Mesendoderm (in vitro differentiated cells): ENCODE results near the gene LIPE.
A peak's percentile ranks its signal among the peaks of the same experiment; 100 is the strongest.

Experiments
- DNase-seq: peaks from one replicate; pipeline ENCODE4 v3.0.0; 2013
- H2AK5ac ChIP-seq: 2 replicates; pipeline ENCODE4 v1.6.1; 2013; ENCODE audit warnings: low read length, inconsistent platforms
- H2BK120ac ChIP-seq: 2 replicates; pipeline ENCODE4 v1.6.1; 2013; ENCODE audit warnings: low read depth, mild to moderate bottlenecking, low read length, moderate library complexity, mixed read lengths
- H2BK15ac ChIP-seq: replicated peaks from 2 replicates; pipeline ENCODE4 v1.6.1; 2013; ENCODE audit warnings: low read depth, mild to moderate bottlenecking, moderate library complexity
- H2BK5ac ChIP-seq: 2 replicates; pipeline ENCODE4 v1.6.1; 2013; ENCODE audit warnings: low read length, inconsistent platforms
- H3K18ac ChIP-seq: 2 replicates; pipeline ENCODE4 v1.6.1; 2013; ENCODE audit warnings: mild to moderate bottlenecking, low read length, mixed read lengths
- H3K23ac ChIP-seq: one replicate; pipeline ENCODE4 v1.6.1; 2013; ENCODE audit warnings: low read length
- H3K27ac ChIP-seq: 2 replicates; pipeline ENCODE4 v1.5.1; 2013; ENCODE audit warnings: low read depth, mild to moderate bottlenecking, inconsistent platforms, low read length, moderate library complexity
- H3K27me3 ChIP-seq: 2 replicates; pipeline ENCODE4 v1.6.1; 2013; ENCODE audit warnings: low read length, control low read depth, mild to moderate bottlenecking, inconsistent platforms; ENCODE audit not compliant: insufficient read depth, poor library complexity
- H3K36me3 ChIP-seq: 2 replicates; pipeline ENCODE4 v1.6.1; 2013; ENCODE audit warnings: low read length, inconsistent platforms; ENCODE audit not compliant: control insufficient read depth, insufficient read depth
- H3K4ac ChIP-seq: one replicate; pipeline ENCODE4 v1.6.1; 2013; ENCODE audit warnings: low read depth, mild to moderate bottlenecking, low read length, moderate library complexity
- H3K4me1 ChIP-seq: 2 replicates; pipeline ENCODE4 v1.6.1; 2013; ENCODE audit warnings: low read depth, low read length, inconsistent platforms; ENCODE audit not compliant: control insufficient read depth
- H3K4me2 ChIP-seq: 2 replicates; pipeline ENCODE4 v1.6.1; 2013; ENCODE audit warnings: low read length
- H3K4me3 ChIP-seq: 2 replicates; pipeline ENCODE4 v1.5.1; 2013; ENCODE audit warnings: mild to moderate bottlenecking, low read length
- H3K56ac ChIP-seq: one replicate; pipeline ENCODE4 v1.6.1; 2013; ENCODE audit warnings: low read length
- H3K79me1 ChIP-seq: 2 replicates; pipeline ENCODE4 v1.6.1; 2013; ENCODE audit warnings: low read length, inconsistent platforms
- H3K79me2 ChIP-seq: 2 replicates; pipeline ENCODE4 v1.6.1; 2013; ENCODE audit warnings: mild to moderate bottlenecking, low read length; ENCODE audit not compliant: control insufficient read depth, insufficient read depth
- H3K9ac ChIP-seq: 2 replicates; pipeline ENCODE4 v1.6.1; 2013; ENCODE audit warnings: low read length, inconsistent platforms
- H4K5ac ChIP-seq: one replicate; pipeline ENCODE4 v1.6.1; 2013; ENCODE audit warnings: low read length
- H4K8ac ChIP-seq: one replicate; pipeline ENCODE4 v1.6.1; 2013; ENCODE audit warnings: low read depth, mild to moderate bottlenecking, control low read depth, low read length, moderate library complexity
- WGBS: extraction: QIAGEN DNeasy Blood & Tissue Kit; methylation state at CpG from one replicate; pipeline ENCODE4 v1.1.7; 2013; ENCODE audit warnings: low lambda C conversion rate, missing lambda C conversion rate; ENCODE audit not compliant: insufficient coverage; ENCODE audit errors: extremely low coverage; 5-methylcytosine and 5-hydroxymethylcytosine counted together

The LIPE gene

GRCh38 chr19:42378225-42379215, 48.7 kb downstream of the LIPE start:
- H4K5ac ChIP-seq, result no peak overlapping the region

GRCh38 chr19:42376177-42376555, 51.0 kb downstream of the LIPE start:
- H3K4me1 ChIP-seq, result no peaks in the 10 kb centered on the region
- WGBS, result no CpG with 5 or more reads among the region's 17 CpGs

More at GRCh38 chr19:42378225-42379215, 48.7 kb downstream of the LIPE start:
- no peak overlapping the region for H3K4me3 ChIP-seq
- no peak overlapping the region for H2AK5ac ChIP-seq
- no peaks in the 10 kb centered on the region for H3K27me3 ChIP-seq
- H3K79me1 ChIP-seq, result no peaks in the 10 kb centered on the region
- no peak overlapping the region for H3K18ac ChIP-seq
- DNase-seq, result no peak
- no peaks in the 10 kb centered on the region for H3K79me2 ChIP-seq
- no peak overlapping the region for H3K56ac ChIP-seq
- H2BK120ac ChIP-seq, result no peak overlapping the region
- H2BK15ac ChIP-seq, result no peak overlapping the region
- H4K8ac ChIP-seq, result no peak overlapping the region
- no peak overlapping the region for H3K27ac ChIP-seq
- no peak overlapping the region for H2BK5ac ChIP-seq
- H3K23ac ChIP-seq, result no peak overlapping the region
- no peak overlapping the region for H3K4me2 ChIP-seq
- H3K4ac ChIP-seq, result no peak overlapping the region
- H3K36me3 ChIP-seq, result no peaks in the 10 kb centered on the region
- no peaks in the 10 kb centered on the region for H3K4me1 ChIP-seq
- H3K9ac ChIP-seq, result no peak overlapping the region
- no CpG with 5 or more reads among the region's 17 CpGs for WGBS

GRCh38 chr19:42375415-42376176, 51.6 kb downstream of the LIPE start:
- Histone ChIP-seq H2BK15ac (no peak overlapping the region), H3K4ac (no peak overlapping the region), H3K27ac (no peak overlapping the region), H3K56ac (no peak overlapping the region), H3K9ac (no peak overlapping the region), H3K27me3 (no peaks in the 10 kb centered on the region), H2BK5ac (no peak overlapping the region), H3K79me1 (no peaks in the 10 kb centered on the region), H3K36me3 (no peaks in the 10 kb centered on the region), H3K4me1 (no peaks in the 10 kb centered on the region), H3K23ac (no peak overlapping the region), H3K4me2 (no peak overlapping the region), H3K18ac (no peak overlapping the region), H3K4me3 (no peak overlapping the region), H3K79me2 (no peaks in the 10 kb centered on the region), H4K5ac (no peak overlapping the region), H2BK120ac (no peak overlapping the region), H4K8ac (no peak overlapping the region), H2AK5ac (no peak overlapping the region)
- WGBS, result no CpG with 5 or more reads among the region's 54 CpGs
- no peak for DNase-seq

More at GRCh38 chr19:42376177-42376555, 51.0 kb downstream of the LIPE start:
- no peak overlapping the region for H4K5ac ChIP-seq
- H2BK120ac ChIP-seq, result no peak overlapping the region
- H4K8ac ChIP-seq, result no peak overlapping the region
- no peak overlapping the region for H2AK5ac ChIP-seq
- no peak overlapping the region for H3K4me3 ChIP-seq
- H2BK15ac ChIP-seq, result no peak overlapping the region
- no peaks in the 10 kb centered on the region for H3K27me3 ChIP-seq
- no peak overlapping the region for H3K9ac ChIP-seq
- H3K36me3 ChIP-seq, result no peaks in the 10 kb centered on the region
- H3K27ac ChIP-seq, result no peak overlapping the region
- no peak overlapping the region for H3K23ac ChIP-seq
- H3K18ac ChIP-seq, result no peak overlapping the region
- H3K4me2 ChIP-seq, result no peak overlapping the region
- no peak overlapping the region for H3K56ac ChIP-seq
- DNase-seq, result no peak
- no peak overlapping the region for H3K4ac ChIP-seq
- no peaks in the 10 kb centered on the region for H3K79me2 ChIP-seq
- no peaks in the 10 kb centered on the region for H3K79me1 ChIP-seq
- no peak overlapping the region for H2BK5ac ChIP-seq

- Histone ChIP-seq H3K9ac (no peak overlapping the region), H3K27ac (no peak overlapping the region), H3K27me3 (no peaks in the 10 kb centered on the region), H4K8ac (no peak overlapping the region), H3K23ac (no peak overlapping the region), H3K79me2 (no peaks in the 10 kb centered on the region), H3K4ac (no peak overlapping the region), H4K5ac (no peak overlapping the region), H3K18ac (no peak overlapping the region), H2BK120ac (no peak overlapping the region), H2BK15ac (no peak overlapping the region), H3K4me2 (no peak overlapping the region), H3K56ac (no peak overlapping the region), H2BK5ac (no peak overlapping the region), H3K4me1 (no peaks in the 10 kb centered on the region), H2AK5ac (no peak overlapping the region), H3K79me1 (no peaks in the 10 kb centered on the region), H3K4me3 (no peak overlapping the region), H3K36me3 (no peaks in the 10 kb centered on the region)
- DNase-seq, result no peak
- no CpG with 5 or more reads among the region's 11 CpGs for WGBS
Measured at GRCh38 chr19:42374826-42375376, 52.3 kb downstream of the LIPE start.

GRCh38 chr19:42370626-42371175, 56.5 kb downstream of the LIPE start:
- Histone ChIP-seq H3K23ac (no peak overlapping the region), H2BK120ac (no peak overlapping the region), H3K27me3 (no peaks in the 10 kb centered on the region), H2AK5ac (no peak overlapping the region), H3K4me3 (no peak overlapping the region), H3K4ac (no peak overlapping the region), H3K79me1 (no peaks in the 10 kb centered on the region), H4K8ac (no peak overlapping the region), H4K5ac (no peak overlapping the region), H3K36me3 (no peaks in the 10 kb centered on the region), H3K4me2 (no peak overlapping the region), H2BK15ac (no peak overlapping the region), H3K4me1 (no peaks in the 10 kb centered on the region), H3K56ac (no peak overlapping the region), H2BK5ac (no peak overlapping the region), H3K79me2 (no peaks in the 10 kb centered on the region), H3K9ac (no peak overlapping the region), H3K18ac (no peak overlapping the region), H3K27ac (no peak overlapping the region)
- DNase-seq, result peak; percentile 32
- WGBS, result no CpG with 5 or more reads among the region's 12 CpGs
